ENCODE results near the gene MICALL2. TPM values are rescaled to one million over a fixed set of nuclear protein-coding genes. Genes with fewer than 3 reads are reported as not detected.

Gene MICALL2
- total RNA-seq, 4 donors from 2014 or later = 67.6 to 181 (median 97.0) TPM

- peaks cover 0 to 34% (median 16%) of the 10 kb centered on the region in 4 donors for H3K36me3 ChIP-seq
- in situ Hi-C loops (cut with MboI; ENCODE audit: low pct_ligation_motif_present in 1 of 4, low pct_unique_long_range_greater_than_20kb in 1 of 4, low sequenced_read_pairs in 3 of 4) = no loop called here
Measured at GRCh38 chr7:1489336-1489735, 30.1 kb upstream of the MICALL2 start.

GRCh38 chr7:1488016-1488415, 28.7 kb upstream of the MICALL2 start:
- intact Hi-C loops (cut with DNase I; ENCODE audit: low total_unique reads) = no loop called here
- Histone ChIP-seq H3K27me3 (no peaks in the 10 kb centered on the region), H3K9me3 (no peaks in the 10 kb centered on the region), H3K36me3 (peaks cover 0 to 34% (median 14%) of the 10 kb centered on the region in 4 donors), H3K27ac (no peak overlapping the region), H3K4me3 (no peak overlapping the region), H3K4me1 (no peaks in the 10 kb centered on the region)
- 92% methylated on average over 12 of the region's 20 CpGs; no CpG with 5 or more reads in 1 of the 2 donors for WGBS, 2 donors (ENCODE audit: low coverage in 1 of 2)
- no peak for DNase-seq
- in situ Hi-C loops (cut with MboI; ENCODE audit: low pct_ligation_motif_present in 1 of 4, low pct_unique_long_range_greater_than_20kb in 1 of 4, low sequenced_read_pairs in 3 of 4) = no loop called here
- no peak for TF ChIP-seq POLR2AphosphoS5 (IDR thresholded peaks at IDR 0.05)
- TF ChIP-seq POLR2A (IDR thresholded peaks at IDR 0.05) = no peak
- no peak for TF ChIP-seq EP300 (IDR thresholded peaks at IDR 0.05; ENCODE audit: low read depth)
- TF ChIP-seq CTCF (IDR thresholded peaks at IDR 0.05) = no peak

More at GRCh38 chr7:1489336-1489735, 30.1 kb upstream of the MICALL2 start:
- Histone ChIP-seq H3K4me1 (no peaks in the 10 kb centered on the region), H3K4me3 (no peak overlapping the region), H3K9me3 (no peaks in the 10 kb centered on the region), H3K27ac (no peak overlapping the region), H3K27me3 (no peaks in the 10 kb centered on the region)
- intact Hi-C loops (cut with DNase I; ENCODE audit: low total_unique reads) = no loop called here
- TF ChIP-seq POLR2A (IDR thresholded peaks at IDR 0.05) = no peak
- no peak for TF ChIP-seq POLR2AphosphoS5 (IDR thresholded peaks at IDR 0.05)
- TF ChIP-seq EP300 (IDR thresholded peaks at IDR 0.05; ENCODE audit: low read depth) = no peak
- no peak for TF ChIP-seq CTCF (IDR thresholded peaks at IDR 0.05)
- 91% methylated on average over 18 of the region's 18 CpGs; no CpG with 5 or more reads in 1 of the 2 donors for WGBS, 2 donors (ENCODE audit: low coverage in 1 of 2)
- DNase-seq = no peak

- intact Hi-C loops (cut with DNase I; ENCODE audit: low total_unique reads) = no loop called here
- in situ Hi-C loops (cut with MboI; ENCODE audit: low pct_ligation_motif_present in 1 of 4, low pct_unique_long_range_greater_than_20kb in 1 of 4, low sequenced_read_pairs in 3 of 4) = no loop called here
- TF ChIP-seq EP300 (IDR thresholded peaks at IDR 0.05; ENCODE audit: low read depth) (no peak), POLR2AphosphoS5 (IDR thresholded peaks at IDR 0.05) (no peak), POLR2A (IDR thresholded peaks at IDR 0.05) (no peak)
- no peaks in the 10 kb centered on the region for H3K27me3 ChIP-seq
- H3K36me3 ChIP-seq = peaks cover 0 to 35% (median 13%) of the 10 kb centered on the region in 4 donors
- WGBS, 2 donors (ENCODE audit: low coverage in 1 of 2) = 95% methylated on average over 18 of the region's 25 CpGs; no CpG with 5 or more reads in 1 of the 2 donors
- DNase-seq = no peak
- H3K9me3 ChIP-seq = no peaks in the 10 kb centered on the region
- no peak overlapping the region for H3K4me3 ChIP-seq
- H3K4me1 ChIP-seq = no peaks in the 10 kb centered on the region
- H3K27ac ChIP-seq = no peak overlapping the region
Measured at GRCh38 chr7:1487466-1487865, 28.2 kb upstream of the MICALL2 start.

- no peaks in the 10 kb centered on the region for H3K4me1 ChIP-seq
- no peaks in the 10 kb centered on the region for H3K27me3 ChIP-seq
- TF ChIP-seq POLR2A (IDR thresholded peaks at IDR 0.05) (no peak), CTCF (IDR thresholded peaks at IDR 0.05) (no peak), EP300 (IDR thresholded peaks at IDR 0.05; ENCODE audit: low read depth) (no peak), POLR2AphosphoS5 (IDR thresholded peaks at IDR 0.05) (no peak)
- H3K9me3 ChIP-seq = no peaks in the 10 kb centered on the region
- peaks cover 0 to 42% (median 15%) of the 10 kb centered on the region in 4 donors for H3K36me3 ChIP-seq
- no peak for DNase-seq
- no peak overlapping the region for H3K4me3 ChIP-seq
- intact Hi-C loops (cut with DNase I; ENCODE audit: low total_unique reads) (no loop called here), in situ Hi-C loops (cut with MboI; ENCODE audit: low pct_ligation_motif_present in 1 of 4, low pct_unique_long_range_greater_than_20kb in 1 of 4, low sequenced_read_pairs in 3 of 4) (no loop called here)
- no peak overlapping the region for H3K27ac ChIP-seq
- 93% methylated on average over 20 of the region's 23 CpGs; no CpG with 5 or more reads in 1 of the 2 donors for WGBS, 2 donors (ENCODE audit: low coverage in 1 of 2)
Measured at GRCh38 chr7:1486571-1486970, 27.3 kb upstream of the MICALL2 start.

GRCh38 chr7:1485156-1485555, 25.9 kb upstream of the MICALL2 start:
- DNase-seq = no peak
- no peak overlapping the region for H3K27ac ChIP-seq
- H3K36me3 ChIP-seq = peaks cover 0 to 44% (median 19%) of the 10 kb centered on the region in 4 donors
- no peak overlapping the region for H3K4me3 ChIP-seq
- intact Hi-C loops (cut with DNase I; ENCODE audit: low total_unique reads) = no loop called here
- H3K9me3 ChIP-seq = no peaks in the 10 kb centered on the region
- TF ChIP-seq POLR2AphosphoS5 (IDR thresholded peaks at IDR 0.05) (no peak), EP300 (IDR thresholded peaks at IDR 0.05; ENCODE audit: low read depth) (no peak), POLR2A (IDR thresholded peaks at IDR 0.05) (no peak), CTCF (IDR thresholded peaks at IDR 0.05) (no peak)
- in situ Hi-C loops (cut with MboI; ENCODE audit: low pct_ligation_motif_present in 1 of 4, low pct_unique_long_range_greater_than_20kb in 1 of 4, low sequenced_read_pairs in 3 of 4) = no loop called here
- no peaks in the 10 kb centered on the region for H3K27me3 ChIP-seq
- no peaks in the 10 kb centered on the region for H3K4me1 ChIP-seq
- WGBS, 2 donors (ENCODE audit: low coverage in 1 of 2) = 99% methylated on average over 19 of the region's 19 CpGs; no CpG with 5 or more reads in 1 of the 2 donors
